ENCODE results near the gene ACOT6. TPM values are rescaled to one million over a fixed set of nuclear protein-coding genes. Genes with fewer than 3 reads are reported as not detected.
"Not testable (repeated sequence)": the region's sequence is repeated elsewhere in the genome, so short reads cannot be mapped to it uniquely, and the experiment has no call there.

ACOT6 gene
- total RNA-seq, 1 experiment from 2014 or later = not detected

DNA sequence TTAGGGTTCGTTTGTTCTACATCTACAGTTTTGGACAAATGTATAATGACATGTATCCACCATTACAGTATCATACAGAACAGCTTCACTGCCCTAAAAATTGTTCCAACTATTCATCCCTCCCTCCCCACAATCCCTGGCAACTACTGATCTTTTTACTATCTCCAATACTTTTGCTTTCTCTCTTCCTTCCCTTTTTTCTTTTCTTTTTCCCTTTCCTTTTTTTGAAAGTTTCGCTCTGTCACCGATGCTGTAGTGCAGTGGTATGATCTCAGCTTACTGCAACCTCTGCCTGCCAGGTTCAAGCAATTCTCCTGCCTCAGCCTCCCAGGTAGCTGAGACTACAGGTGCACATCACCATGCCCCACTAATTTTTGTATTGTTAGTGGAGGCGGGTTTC, 23.2 kb upstream of the ACOT6 start:
- no TSS peak for BruUV-seq (replicated peaks)

DNA sequence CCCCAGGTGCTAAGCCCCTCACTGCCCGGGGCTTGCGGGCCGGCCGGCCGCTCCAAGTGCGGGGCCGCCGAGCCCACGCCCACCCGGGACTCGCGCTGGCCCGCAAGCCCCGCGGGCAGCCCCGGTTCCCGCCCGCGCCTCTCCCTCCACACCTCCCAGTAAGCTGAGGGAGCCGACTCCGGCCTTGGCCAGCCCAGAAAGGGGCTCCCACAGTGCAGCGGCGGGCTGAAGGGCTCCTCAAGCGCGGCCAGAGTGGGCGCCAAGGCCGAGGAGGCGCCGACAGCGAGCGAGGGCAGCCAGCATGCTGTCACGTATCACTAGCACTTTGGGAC, 21.7 kb upstream of the ACOT6 start:
- DNase-seq (ENCODE audit: unreplicated experiment); H3K4me3 Mint-ChIP-seq (ENCODE audit: unreplicated experiment); BruUV-seq (replicated peaks); POLR2A ChIA-PET; H3K9me3 Mint-ChIP-seq (ENCODE audit: unreplicated experiment); H3K27me3 Mint-ChIP-seq (ENCODE audit: insufficient read depth, unreplicated experiment); H3K27ac Mint-ChIP-seq (ENCODE audit: low read depth, unreplicated experiment); CTCF ChIA-PET; H3K4me1 Mint-ChIP-seq (ENCODE audit: insufficient read depth, unreplicated experiment); intact Hi-C loops (cut with micrococcal nuclease); H3K36me3 Mint-ChIP-seq (ENCODE audit: insufficient read depth, unreplicated experiment): not testable (repeated sequence)

More for the DNA sequence above, 23.2 kb upstream of the ACOT6 start:
- CTCF ChIA-PET = interaction anchor here (0.6 to 1.3 kb wide), 3 partner anchors 44 to 80 kb away, joined by 5 to 9 read pairs (median 6); no protein-coding TSS in a partner anchor
- no peaks in the 10 kb centered on the region for H3K4me1 Mint-ChIP-seq (ENCODE audit: insufficient read depth, unreplicated experiment)
- H3K27me3 Mint-ChIP-seq (ENCODE audit: insufficient read depth, unreplicated experiment) = no peaks in the 10 kb centered on the region
- intact Hi-C loops (cut with micrococcal nuclease) = no loop called here
- no peak overlapping the region for H3K27ac Mint-ChIP-seq (ENCODE audit: low read depth, unreplicated experiment)
- no peak for DNase-seq (ENCODE audit: unreplicated experiment)
- TF ChIP-seq CTCF (IDR thresholded peaks at IDR 0.05; ENCODE audit: unreplicated experiment) = no peak
- no peak overlapping the region for H3K4me3 Mint-ChIP-seq (ENCODE audit: unreplicated experiment)
- peaks cover 6% of the 10 kb centered on the region for H3K36me3 Mint-ChIP-seq (ENCODE audit: insufficient read depth, unreplicated experiment)
- H3K9me3 Mint-ChIP-seq (ENCODE audit: unreplicated experiment) = no peaks in the 10 kb centered on the region
- POLR2A ChIA-PET = no interaction called here

DNA sequence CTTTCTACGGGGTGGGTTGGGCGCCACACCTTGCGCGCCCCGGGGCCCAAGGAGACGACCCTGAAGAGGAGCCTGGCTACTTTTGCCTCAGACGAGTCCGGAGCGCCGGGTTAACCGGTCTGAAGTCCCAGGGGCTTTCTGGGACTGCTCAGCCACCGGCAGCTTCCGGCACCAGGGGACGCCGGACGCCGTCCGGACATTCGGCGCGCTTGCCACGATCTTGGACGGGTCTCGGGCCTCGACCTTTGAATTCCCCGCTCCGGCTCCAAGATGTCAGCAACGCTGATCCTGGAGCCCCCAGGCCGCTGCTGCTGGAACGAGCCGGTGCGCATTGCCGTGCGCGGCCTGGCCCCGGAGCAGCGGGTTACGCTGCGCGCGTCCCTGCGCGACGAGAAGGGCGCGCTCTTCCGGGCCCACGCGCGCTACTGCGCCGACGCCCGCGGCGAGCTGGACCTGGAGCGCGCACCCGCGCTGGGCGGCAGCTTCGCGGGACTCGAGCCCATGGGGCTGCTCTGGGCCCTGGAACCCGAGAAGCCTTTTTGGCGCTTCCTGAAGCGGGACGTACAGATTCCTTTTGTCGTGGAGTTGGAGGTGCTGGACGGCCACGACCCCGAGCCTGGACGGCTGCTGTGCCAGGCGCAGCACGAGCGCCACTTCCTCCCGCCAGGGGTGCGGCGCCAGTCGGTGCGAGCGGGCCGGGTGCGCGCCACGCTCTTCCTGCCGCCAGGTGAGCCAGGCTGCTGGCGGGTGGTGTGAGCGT, 20.4 kb upstream of the ACOT6 start, which contains the start of gene ACOT4:
TSS of gene ACOT4 (plus strand) at position 184 of the 760 bp plus-strand sequence. CDS start at position 271, 87 bp downstream.
- H3K36me3 Mint-ChIP-seq (ENCODE audit: insufficient read depth, unreplicated experiment) = peaks cover 6% of the 10 kb centered on the region
- H3K4me3 Mint-ChIP-seq (ENCODE audit: unreplicated experiment) = no peak within 1 kb of the TSS
- no peak for DNase-seq (ENCODE audit: unreplicated experiment)
- TF ChIP-seq CTCF (IDR thresholded peaks at IDR 0.05; ENCODE audit: unreplicated experiment) = no peak
- no peaks in the 10 kb centered on the region for H3K4me1 Mint-ChIP-seq (ENCODE audit: insufficient read depth, unreplicated experiment)
- ChIA-PET POLR2A (no interaction called here), CTCF (no interaction called here)
- H3K27me3 Mint-ChIP-seq (ENCODE audit: insufficient read depth, unreplicated experiment) = no peaks in the 10 kb centered on the region
- no TSS peak for BruUV-seq (replicated peaks)
- H3K27ac Mint-ChIP-seq (ENCODE audit: low read depth, unreplicated experiment) = no peak within 1 kb of the TSS
- no peaks in the 10 kb centered on the region for H3K9me3 Mint-ChIP-seq (ENCODE audit: unreplicated experiment)
- intact Hi-C loops (cut with micrococcal nuclease) = no loop called here

GRCh38 chr14:73594491-73594890, 17.8 kb upstream of the ACOT6 start:
- Mint-ChIP-seq H3K27me3 (ENCODE audit: insufficient read depth, unreplicated experiment) (no peaks in the 10 kb centered on the region), H3K27ac (ENCODE audit: low read depth, unreplicated experiment) (no peak overlapping the region), H3K36me3 (ENCODE audit: insufficient read depth, unreplicated experiment) (no peaks in the 10 kb centered on the region), H3K9me3 (ENCODE audit: unreplicated experiment) (no peaks in the 10 kb centered on the region), H3K4me1 (ENCODE audit: insufficient read depth, unreplicated experiment) (no peaks in the 10 kb centered on the region), H3K4me3 (ENCODE audit: unreplicated experiment) (no peak overlapping the region)
- intact Hi-C loops (cut with micrococcal nuclease) = no loop called here
- TF ChIP-seq CTCF (IDR thresholded peaks at IDR 0.05; ENCODE audit: unreplicated experiment) = no peak
- BruUV-seq (replicated peaks) = no TSS peak
- ChIA-PET CTCF (interaction anchor here (0.6 kb wide), 1 partner anchor 68 kb away, joined by 3 read pairs; no protein-coding TSS in a partner anchor), POLR2A (no interaction called here)
- DNase-seq (ENCODE audit: unreplicated experiment) = no peak
